Type B pancreatic cell (in vitro differentiated cells): ENCODE measurements around the gene BTBD9. TPM values are rescaled to one million over a fixed set of nuclear protein-coding genes. Genes with fewer than 3 reads are reported as not detected.

Experiments
- DNase-seq: peaks from one replicate; pipeline ENCODE4 v3.0.0; 2021; ENCODE audit warnings: mixed read lengths; ENCODE audit not compliant: unreplicated experiment; ENCODE audit errors: extremely low spot score
- H3K27ac Mint-ChIP-seq: 2 replicates; pipeline ENCODE4 v1.8.0; 2021; ENCODE audit warnings: mild to moderate bottlenecking, mixed read lengths
- H3K27me3 Mint-ChIP-seq: 2 replicates; pipeline ENCODE4 v1.8.0; 2021; ENCODE audit warnings: mixed read lengths
- H3K36me3 Mint-ChIP-seq: 2 replicates; pipeline ENCODE4 v1.8.0; 2021; ENCODE audit warnings: mixed read lengths
- H3K4me1 Mint-ChIP-seq: one replicate; pipeline ENCODE4 v1.8.0; 2021; ENCODE audit warnings: mixed read lengths; ENCODE audit not compliant: unreplicated experiment
- H3K4me3 Mint-ChIP-seq: 2 replicates; pipeline ENCODE4 v1.8.0; 2021; ENCODE audit warnings: mild to moderate bottlenecking, mixed read lengths
- H3K9me3 Mint-ChIP-seq: 2 replicates; pipeline ENCODE4 v1.8.0; 2021; ENCODE audit warnings: mixed read lengths
- total RNA-seq: library from RNA; stranded (reverse); gene quantifications from 2 replicates; pipeline ENCODE4 v1.2.1, GENCODE V29; 2021; ENCODE audit warnings: low replicate concordance
- TF ChIP-seq, protein P1 (sequence below): fragments of 200-600 bp; sonication (generic); conservative IDR thresholded peaks from 2 replicates; pipeline ENCODE4 v1.5.0; 2021; ENCODE audit warnings: antibody characterized with exemption, mild to moderate bottlenecking

BTBD9 gene
- total RNA-seq, 1 donor from 2014 or later, result 14.9 TPM

- no peak for DNase-seq
- no peaks in the 10 kb centered on the region for H3K27me3 Mint-ChIP-seq
Observed at GRCh38 chr6:38533064-38533463, 106.7 kb downstream of the BTBD9 start.

GRCh38 chr6:38531134-38531533 is 108.6 kb downstream of the BTBD9 start:
- Mint-ChIP-seq H3K9me3 (no peaks in the 10 kb centered on the region), H3K36me3 (peaks cover 3% of the 10 kb centered on the region), H3K27me3 (no peaks in the 10 kb centered on the region), H3K27ac (no peak overlapping the region), H3K4me1 (no peaks in the 10 kb centered on the region), H3K4me3 (no peak overlapping the region)
- DNase-seq, result no peak
- TF ChIP-seq, protein P1, sequence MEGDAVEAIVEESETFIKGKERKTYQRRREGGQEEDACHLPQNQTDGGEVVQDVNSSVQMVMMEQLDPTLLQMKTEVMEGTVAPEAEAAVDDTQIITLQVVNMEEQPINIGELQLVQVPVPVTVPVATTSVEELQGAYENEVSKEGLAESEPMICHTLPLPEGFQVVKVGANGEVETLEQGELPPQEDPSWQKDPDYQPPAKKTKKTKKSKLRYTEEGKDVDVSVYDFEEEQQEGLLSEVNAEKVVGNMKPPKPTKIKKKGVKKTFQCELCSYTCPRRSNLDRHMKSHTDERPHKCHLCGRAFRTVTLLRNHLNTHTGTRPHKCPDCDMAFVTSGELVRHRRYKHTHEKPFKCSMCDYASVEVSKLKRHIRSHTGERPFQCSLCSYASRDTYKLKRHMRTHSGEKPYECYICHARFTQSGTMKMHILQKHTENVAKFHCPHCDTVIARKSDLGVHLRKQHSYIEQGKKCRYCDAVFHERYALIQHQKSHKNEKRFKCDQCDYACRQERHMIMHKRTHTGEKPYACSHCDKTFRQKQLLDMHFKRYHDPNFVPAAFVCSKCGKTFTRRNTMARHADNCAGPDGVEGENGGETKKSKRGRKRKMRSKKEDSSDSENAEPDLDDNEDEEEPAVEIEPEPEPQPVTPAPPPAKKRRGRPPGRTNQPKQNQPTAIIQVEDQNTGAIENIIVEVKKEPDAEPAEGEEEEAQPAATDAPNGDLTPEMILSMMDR, result no peak

More at GRCh38 chr6:38533064-38533463, 106.7 kb downstream of the BTBD9 start:
- no peak overlapping the region for H3K27ac Mint-ChIP-seq
- TF ChIP-seq, protein P1, result no peak
- H3K4me1 Mint-ChIP-seq, result no peaks in the 10 kb centered on the region
- no peak overlapping the region for H3K4me3 Mint-ChIP-seq
- no peaks in the 10 kb centered on the region for H3K36me3 Mint-ChIP-seq
- no peaks in the 10 kb centered on the region for H3K9me3 Mint-ChIP-seq

DNA sequence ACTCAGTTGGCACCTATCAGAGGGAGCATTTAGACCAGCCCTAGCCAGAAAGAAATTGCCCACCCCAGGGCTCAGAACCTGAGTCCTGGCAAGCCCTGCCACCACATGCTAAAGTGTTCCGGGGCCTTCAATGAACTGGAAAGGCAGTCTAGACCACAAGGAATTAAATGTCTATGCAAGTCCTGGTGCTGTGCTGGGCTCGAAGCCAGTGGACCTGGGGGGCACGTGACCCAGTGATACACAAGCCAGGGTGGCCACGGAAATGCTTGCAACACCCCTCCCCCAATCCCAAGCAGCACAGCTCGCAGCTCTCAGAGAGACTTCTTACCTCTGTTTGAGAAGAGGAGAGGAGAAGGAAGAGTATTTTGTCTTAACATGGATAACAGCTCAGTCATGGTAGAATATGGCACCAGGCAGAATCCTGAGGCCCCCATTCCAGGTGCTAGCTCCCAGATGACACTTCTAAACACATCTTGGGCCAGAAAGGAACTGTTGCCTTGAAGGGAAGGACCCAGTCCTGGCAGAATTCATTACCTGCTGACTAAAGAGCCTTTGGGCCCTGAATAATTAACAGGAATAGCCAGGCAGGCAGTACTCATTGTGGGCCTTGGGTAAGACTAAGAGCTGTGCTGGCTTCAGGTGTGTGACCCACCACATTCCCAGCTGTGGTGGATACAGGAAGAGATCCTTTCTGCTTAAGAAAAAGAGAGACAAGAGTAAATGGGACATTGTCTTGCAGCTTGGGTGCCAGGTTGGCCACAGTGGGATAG is 111.3 kb downstream of the BTBD9 start:
- Mint-ChIP-seq H3K9me3 (no peaks in the 10 kb centered on the region), H3K27ac (no peak overlapping the region), H3K27me3 (no peaks in the 10 kb centered on the region), H3K4me3 (no peak overlapping the region), H3K4me1 (no peaks in the 10 kb centered on the region), H3K36me3 (peaks cover 8% of the 10 kb centered on the region)
- TF ChIP-seq, protein P1, result no peak
- no peak for DNase-seq

DNA sequence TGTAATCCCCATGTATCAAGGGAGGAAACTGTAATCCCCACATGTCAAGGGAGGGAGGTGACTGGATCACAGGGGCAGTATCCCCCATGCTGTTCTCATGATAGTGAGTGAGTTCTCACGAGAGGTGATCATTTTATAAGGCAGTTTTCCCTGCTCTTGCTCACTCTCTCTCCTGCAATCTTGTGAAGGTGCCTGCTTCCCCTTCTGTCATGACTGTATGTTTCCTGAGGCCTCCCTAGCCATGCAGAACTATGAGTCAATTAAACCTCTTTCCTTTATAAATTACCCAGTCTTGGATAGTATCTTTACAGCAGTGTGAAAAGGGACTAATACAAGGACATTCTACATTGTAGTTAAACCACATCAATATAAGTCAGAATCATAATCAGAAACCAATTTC is 112.4 kb downstream of the BTBD9 start:
- H3K27me3 Mint-ChIP-seq, result no peaks in the 10 kb centered on the region
- DNase-seq, result no peak
- H3K27ac Mint-ChIP-seq, result no peak overlapping the region
- no peak overlapping the region for H3K4me3 Mint-ChIP-seq
- no peaks in the 10 kb centered on the region for H3K4me1 Mint-ChIP-seq
- peaks cover 8% of the 10 kb centered on the region for H3K36me3 Mint-ChIP-seq
- TF ChIP-seq, protein P1, result no peak
- H3K9me3 Mint-ChIP-seq, result no peaks in the 10 kb centered on the region

DNA sequence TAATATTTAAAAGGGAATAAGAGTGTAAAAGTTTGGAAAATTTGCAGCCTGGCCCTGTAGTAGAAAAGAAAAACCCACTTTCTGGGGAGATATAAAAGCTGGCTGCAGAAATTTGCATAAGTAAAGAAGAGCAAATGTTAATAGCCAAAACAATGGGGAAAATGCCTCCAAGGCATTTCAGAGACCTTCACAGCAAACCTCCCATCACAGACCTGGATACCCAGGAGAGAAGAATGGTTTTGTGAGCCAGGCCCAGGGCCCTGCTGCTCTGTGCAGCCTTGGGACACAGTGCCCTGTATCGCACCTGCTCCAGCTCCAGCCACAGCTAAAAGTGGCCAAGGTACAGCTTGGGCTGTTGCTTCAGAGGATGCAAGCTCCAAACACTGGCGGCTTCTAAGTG is 113.8 kb downstream of the BTBD9 start:
- DNase-seq, result no peak
- Mint-ChIP-seq H3K9me3 (no peaks in the 10 kb centered on the region), H3K27me3 (no peaks in the 10 kb centered on the region), H3K27ac (no peak overlapping the region), H3K36me3 (peaks cover 8% of the 10 kb centered on the region), H3K4me3 (no peak overlapping the region), H3K4me1 (no peaks in the 10 kb centered on the region)
- TF ChIP-seq, protein P1, result no peak
